RWPE2 (cell line): ENCODE results near the gene TFPT.

ENCODE experiments used
- ATAC-seq: fragments of 200-7000 bp; cut with Tn5 transposase; 3 replicates; pipeline ENCODE4 v1.9.1; 2021; ENCODE audit warnings: low read depth
- DNase-seq: peaks from one replicate; pipeline ENCODE4 v3.0.0-alpha.2; 2020; ENCODE audit warnings: low spot score
- H3K27ac ChIP-seq: fragments of 450-650 bp; 2 replicates; pipeline ENCODE4 v1.5.1; 2017; ENCODE audit warnings: mild to moderate bottlenecking; ENCODE audit not compliant: poor library complexity, severe bottlenecking
- H3K27me3 ChIP-seq: fragments of 250-450 bp; sonication (Bioruptor Pico); 2 replicates; pipeline ENCODE4 v1.5.1; 2021; ENCODE audit warnings: mild to moderate bottlenecking, moderate library complexity; ENCODE audit not compliant: insufficient read depth, poor library complexity, severe bottlenecking
- H3K36me3 ChIP-seq: fragments of 250-450 bp; sonication (Bioruptor Pico); 2 replicates; pipeline ENCODE4 v1.5.1; 2020; ENCODE audit warnings: low read depth, mild to moderate bottlenecking, moderate library complexity
- H3K4me1 ChIP-seq: fragments of 250-450 bp; sonication (Bioruptor Pico); 2 replicates; pipeline ENCODE4 v1.5.1; 2021; ENCODE audit warnings: mild to moderate bottlenecking, moderate library complexity; ENCODE audit not compliant: insufficient read depth, poor library complexity, severe bottlenecking
- H3K4me3 ChIP-seq: fragments of 250-450 bp; sonication (Bioruptor Pico); 2 replicates; pipeline ENCODE4 v1.5.1; 2021; ENCODE audit warnings: mild to moderate bottlenecking, moderate library complexity; ENCODE audit not compliant: severe bottlenecking
- H3K9me3 ChIP-seq: fragments of 250-450 bp; sonication (Bioruptor Pico); 2 replicates; pipeline ENCODE4 v1.5.1; 2021; ENCODE audit warnings: mild to moderate bottlenecking, moderate library complexity; ENCODE audit not compliant: severe bottlenecking
- CTCF ChIP-seq: fragments of 450-650 bp; IDR thresholded peaks from one replicate; pipeline ENCODE4 v1.5.1; 2017; ENCODE audit warnings: mild to moderate bottlenecking, moderate library complexity; ENCODE audit not compliant: poor library complexity, severe bottlenecking

The TFPT gene

GRCh38 chr19:54158812-54159351 lies 43.4 kb upstream of the TFPT start:
- no peak for DNase-seq
- peaks cover 45% of the 10 kb centered on the region for H3K36me3 ChIP-seq
- peak overlapping the region; percentile 80 for H3K27ac ChIP-seq
- peak overlapping the region; percentile 72 for H3K4me3 ChIP-seq
- no peaks in the 10 kb centered on the region for H3K9me3 ChIP-seq
- no peak for TF ChIP-seq CTCF
- ATAC-seq: no peak
- peaks cover 10% of the 10 kb centered on the region for H3K4me1 ChIP-seq
- no peaks in the 10 kb centered on the region for H3K27me3 ChIP-seq

GRCh38 chr19:54156953-54157352 lies 41.5 kb upstream of the TFPT start:
- TF ChIP-seq CTCF: no peak

GRCh38 chr19:54156490-54156889 lies 41.0 kb upstream of the TFPT start:
- ATAC-seq (no peak), DNase-seq (no peak)
- peaks cover 69% of the 10 kb centered on the region for H3K36me3 ChIP-seq
- peaks cover 3% of the 10 kb centered on the region for H3K4me1 ChIP-seq
- H3K27ac ChIP-seq: no peak overlapping the region
- H3K27me3 ChIP-seq: no peaks in the 10 kb centered on the region
- TF ChIP-seq CTCF: no peak
- no peaks in the 10 kb centered on the region for H3K9me3 ChIP-seq
- no peak overlapping the region for H3K4me3 ChIP-seq

More at GRCh38 chr19:54156953-54157352, 41.5 kb upstream of the TFPT start:
- DNase-seq: no peak
- Histone ChIP-seq H3K27ac (no peak overlapping the region), H3K27me3 (no peaks in the 10 kb centered on the region), H3K36me3 (peaks cover 64% of the 10 kb centered on the region), H3K9me3 (no peaks in the 10 kb centered on the region), H3K4me3 (no peak overlapping the region), H3K4me1 (peaks cover 5% of the 10 kb centered on the region)
- no peak for ATAC-seq

GRCh38 chr19:54155694-54156093 lies 40.2 kb upstream of the TFPT start:
- Histone ChIP-seq H3K36me3 (peaks cover 77% of the 10 kb centered on the region), H3K4me3 (no peak overlapping the region), H3K27ac (no peak overlapping the region), H3K9me3 (no peaks in the 10 kb centered on the region), H3K4me1 (peaks cover under 1% of the 10 kb centered on the region), H3K27me3 (no peaks in the 10 kb centered on the region)
- DNase-seq (no peak), ATAC-seq (no peak)
- no peak for TF ChIP-seq CTCF

GRCh38 chr19:54154603-54155345 lies 39.3 kb upstream of the TFPT start:
- Histone ChIP-seq H3K27me3 (no peaks in the 10 kb centered on the region), H3K27ac (no peak overlapping the region), H3K4me3 (no peak overlapping the region), H3K4me1 (no peaks in the 10 kb centered on the region), H3K36me3 (peaks cover 86% of the 10 kb centered on the region), H3K9me3 (no peaks in the 10 kb centered on the region)
- DNase-seq (no peak), ATAC-seq (no peak)
- no peak for TF ChIP-seq CTCF
